Left lung (tissue), 10 donors: Measurements from ENCODE around the gene TMEM72. TPM values are rescaled to one million over a fixed set of nuclear protein-coding genes. Genes with fewer than 3 reads are reported as not detected.

Experiments used
- ATAC-seq: fragments of 200-7000 bp; cut with Tn5 transposase; one replicate; pipeline ENCODE4 v1.9.1; 2020; ENCODE audit warnings: moderate library complexity
- DNase-seq, 4 donors: peaks; one replicate each; pipeline ENCODE4 v3.0.0-alpha.2; 2013 to 2020
- H3K27ac ChIP-seq, 2 donors: fragments of 200-600 bp; sonication (generic) in 1 of 2; one replicate each; pipeline versions ENCODE4 v1.5.0 to v1.8.0; 2020 to 2021
- H3K27me3 ChIP-seq, 2 donors: fragments of 200-600 bp; sonication (generic) in 1 of 2; one replicate each; pipeline versions ENCODE4 v1.5.0 to v1.8.0; 2020 to 2021
- H3K36me3 ChIP-seq, 2 donors: fragments of 200-600 bp; sonication (generic) in 1 of 2; one replicate each; pipeline versions ENCODE4 v1.5.0 to v1.8.0; 2020 to 2021
- H3K4me1 ChIP-seq, 2 donors: fragments of 200-600 bp; one replicate each; pipeline ENCODE4 v1.8.0; 2021
- H3K4me3 ChIP-seq, 2 donors: fragments of 200-600 bp; sonication (generic) in 1 of 2; one replicate each; pipeline versions ENCODE4 v1.5.0 to v1.8.0; 2020 to 2021; ENCODE audit warnings: mild to moderate bottlenecking in 1 of 2
- H3K9me3 ChIP-seq, 2 donors: fragments of 200-600 bp; sonication (generic) in 1 of 2; one replicate each; pipeline versions ENCODE4 v1.5.0 to v1.8.0; 2020 to 2021
- CTCF ChIP-seq, 2 donors: fragments of 200-600 bp; sonication (generic) in 1 of 2; IDR thresholded peaks; one replicate each; pipeline versions ENCODE4 v1.5.0 to v1.8.0; 2021; ENCODE audit warnings: antibody characterized with exemption in 2 of 2
- intact Hi-C, 2 donors: fragments of 100-400 bp; cut with DNase I; formaldehyde crosslinking; loops; one replicate each; pipeline versions ENCODE4 v1.11.2 to v1.14.2; 2022
- polyA plus RNA-seq, 6 donors: library from polyadenylated mRNA; unstranded; fragments of 120-200 nt; gene quantifications; one replicate each; pipeline ENCODE4 v1.2.1, GENCODE V29; 2013; ENCODE audit not compliant: insufficient read length in 6 of 6
- total RNA-seq, 2 donors: library from RNA; stranded (reverse); fragmentation: NEBNext Ultra II Directional; extraction: Animal tissue kit (Norgen Biotek cat#: 25700); gene quantifications; one replicate each; pipeline ENCODE4 v1.2.1, GENCODE V29; 2021
- donor health status: DM: no; HTN: yes; CAD: no.
- donor health status: DM: no; HTN: no; CAD: no.

Gene TMEM72
- total and polyA plus RNA-seq, 8 donors: 0.23 to 2.2 (median 1.7) TPM; not detected in 1

GRCh38 chr10:44933451-44934321 lies 22.5 kb downstream of the TMEM72 start:
- DNase-seq (no peak), ATAC-seq (no peak)
- no peak for TF ChIP-seq CTCF (IDR thresholded peaks at IDR 0.05)
- Histone ChIP-seq H3K36me3 (no peaks in the 10 kb centered on the region), H3K4me3 (no peak overlapping the region), H3K27ac (no peak overlapping the region), H3K27me3 (no peaks in the 10 kb centered on the region), H3K4me1 (peaks cover 8 to 57% of the 10 kb centered on the region in 2 donors), H3K9me3 (no peaks in the 10 kb centered on the region)
- intact Hi-C loops: loop anchor here in 1 of 2 donors (5.0 kb wide), 1 partner anchor 44 kb away; the partner anchor contains the start of gene DEPP1

- intact Hi-C loops: loop anchor here in 1 of 2 donors (5.0 kb wide), 1 partner anchor 43 kb away; the partner anchor contains the start of gene DEPP1
- ATAC-seq (no peak), DNase-seq (peak in 1 of 4 donors; percentile 39)
- no peak overlapping the region for H3K4me3 ChIP-seq
- no peak for TF ChIP-seq CTCF (IDR thresholded peaks at IDR 0.05)
- H3K27ac ChIP-seq: no peak overlapping the region
- no peaks in the 10 kb centered on the region for H3K27me3 ChIP-seq
- H3K9me3 ChIP-seq: no peaks in the 10 kb centered on the region
- H3K36me3 ChIP-seq: no peaks in the 10 kb centered on the region
- H3K4me1 ChIP-seq: peaks cover 8 to 66% of the 10 kb centered on the region in 2 donors
Observed at GRCh38 chr10:44934416-44935200, 23.5 kb downstream of the TMEM72 start.

GRCh38 chr10:44935201-44935965 lies 24.2 kb downstream of the TMEM72 start:
- Histone ChIP-seq H3K27ac (peak overlapping the region in 1 of 2 donors; percentile 45), H3K36me3 (no peaks in the 10 kb centered on the region), H3K4me1 (peaks cover 8 to 74% of the 10 kb centered on the region in 2 donors), H3K4me3 (no peak overlapping the region), H3K27me3 (no peaks in the 10 kb centered on the region), H3K9me3 (no peaks in the 10 kb centered on the region)
- intact Hi-C loops: no loop called here
- ATAC-seq (peak; percentile 11), DNase-seq (peak in 1 of 4 donors; percentile 34)
- no peak for TF ChIP-seq CTCF (IDR thresholded peaks at IDR 0.05)

- TF ChIP-seq CTCF (IDR thresholded peaks at IDR 0.05): no peak
- Histone ChIP-seq H3K27ac (peak overlapping the region in 1 of 2 donors; percentile 45), H3K4me1 (peaks cover 8 to 78% of the 10 kb centered on the region in 2 donors), H3K36me3 (no peaks in the 10 kb centered on the region), H3K9me3 (no peaks in the 10 kb centered on the region), H3K27me3 (no peaks in the 10 kb centered on the region), H3K4me3 (no peak overlapping the region)
- ATAC-seq (no peak), DNase-seq (no peak)
- intact Hi-C loops: no loop called here
Observed at GRCh38 chr10:44935966-44936295, 24.8 kb downstream of the TMEM72 start.
